Right lobe of liver (tissue), 4 donors: Measurements from ENCODE around the gene UNC5C.

Experiments used
- CTCF ChIP-seq, 4 donors: fragments of 200-600 bp in 3 of 4; fragments of 450-650 bp in 1 of 4; IDR thresholded peaks; one replicate each; pipeline versions ENCODE4 v1.5.1 to v1.8.0; 2016 to 2022; ENCODE audit warnings: antibody characterized with exemption in 4 of 4, mild to moderate bottlenecking in 2 of 4
- POLR2A ChIP-seq: fragments of 450-650 bp; IDR thresholded peaks from one replicate; pipeline ENCODE4 v1.6.1; 2017; ENCODE audit warnings: antibody characterized with exemption, mild to moderate bottlenecking
- donor health status: DM: no; HTN: no; CAD: no.
- donor health status: DM: no; HTN: no; CAD: no.
- donor health status: DM: no; HTN: yes; CAD: no.

- no peak for TF ChIP-seq CTCF (IDR thresholded peaks at IDR 0.05)
- no peak for TF ChIP-seq POLR2A
These were observed 324.4 kb downstream of the UNC5C start for GRCh38 chr4:95224402-95224801.
